GF-D8 (cell line): Measurements from ENCODE around the gene ZNF628.
"Not testable (repeated sequence)": the region's sequence is repeated elsewhere in the genome, so short reads cannot be mapped to it uniquely, and the experiment has no call there.

ENCODE experiments used
- DNase-seq: peaks from one replicate; lab custom pipeline; 2025; lab: John Stamatoyannopoulos, UW

ZNF628 gene

DNA sequence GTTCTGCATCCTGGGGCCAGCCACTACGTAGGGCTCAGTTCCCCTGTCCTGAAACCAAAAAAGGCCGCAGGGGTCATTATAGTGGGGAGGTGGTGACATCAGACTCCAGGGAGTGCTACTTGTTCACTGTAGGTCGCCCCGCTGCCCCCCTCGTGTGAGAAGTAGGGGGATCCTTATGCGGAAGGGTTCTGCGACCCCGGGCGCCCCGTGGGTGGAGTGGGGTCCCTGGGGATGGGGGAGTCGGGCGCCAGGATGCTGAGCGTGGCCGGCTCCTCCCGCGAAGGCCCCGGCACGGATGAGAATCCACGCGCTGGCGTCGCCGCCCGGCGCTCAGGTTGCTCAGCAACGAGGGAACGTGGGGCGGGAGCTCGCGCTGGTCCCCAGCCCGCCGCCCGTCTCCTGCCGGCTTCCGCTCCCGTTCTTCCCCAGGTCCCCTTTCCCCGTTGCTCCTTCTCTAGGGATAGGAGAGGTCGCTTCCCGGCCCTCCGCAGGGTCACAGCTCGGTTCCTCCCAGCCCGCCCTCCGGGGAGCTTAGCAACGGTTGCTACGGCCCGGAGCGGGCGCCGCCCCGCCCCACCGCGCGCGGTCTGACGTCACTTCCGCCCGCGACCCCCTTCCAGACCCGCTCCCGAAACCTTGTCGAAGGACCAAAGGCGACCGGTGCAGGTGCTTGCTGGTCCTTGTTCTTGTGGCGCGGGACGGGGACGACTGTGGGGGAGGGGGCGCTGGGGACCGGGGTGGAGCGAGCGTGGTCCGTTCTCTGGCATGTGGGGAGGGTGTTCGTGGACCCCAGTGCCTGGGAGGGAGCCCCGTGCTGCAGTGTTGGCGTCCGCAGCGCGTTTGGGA, 8.4 kb downstream of the ZNF628 start, which contains the start of gene NAT14:
Gene NAT14, plus strand, starts transcription at position 596 of the 846 bp plus-strand sequence. CDS start 521 bp downstream, outside the sequence.
- DNase-seq, result no peak

DNA sequence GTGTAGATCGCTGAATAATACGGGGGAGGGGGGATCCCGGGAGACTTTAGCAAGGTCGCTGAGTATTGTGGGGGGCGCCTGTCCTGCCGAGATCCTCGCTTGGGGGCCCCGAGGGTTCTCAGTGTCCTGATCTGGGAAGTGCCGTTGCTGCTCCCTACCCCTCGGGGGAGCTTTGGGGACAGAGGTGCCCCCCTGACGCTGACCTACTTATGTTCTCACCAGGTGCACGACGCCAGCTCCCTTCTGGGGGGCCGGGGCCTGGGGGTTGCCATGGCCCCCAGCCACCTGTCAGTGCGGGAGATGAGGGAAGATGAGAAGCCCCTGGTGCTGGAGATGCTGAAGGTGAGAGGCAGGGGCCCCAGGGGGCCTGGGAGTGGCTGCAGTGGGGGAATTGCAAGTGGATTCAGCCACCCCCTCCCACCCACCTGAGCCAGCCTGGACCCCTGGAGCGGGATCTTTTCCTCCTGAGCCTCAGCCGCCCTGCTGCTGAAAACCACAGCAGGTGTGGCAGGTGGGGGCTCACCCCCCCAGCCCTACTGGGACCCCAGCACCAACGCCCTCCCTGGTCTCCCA, 9.1 kb downstream of the ZNF628 start:
- no peak for DNase-seq

DNA sequence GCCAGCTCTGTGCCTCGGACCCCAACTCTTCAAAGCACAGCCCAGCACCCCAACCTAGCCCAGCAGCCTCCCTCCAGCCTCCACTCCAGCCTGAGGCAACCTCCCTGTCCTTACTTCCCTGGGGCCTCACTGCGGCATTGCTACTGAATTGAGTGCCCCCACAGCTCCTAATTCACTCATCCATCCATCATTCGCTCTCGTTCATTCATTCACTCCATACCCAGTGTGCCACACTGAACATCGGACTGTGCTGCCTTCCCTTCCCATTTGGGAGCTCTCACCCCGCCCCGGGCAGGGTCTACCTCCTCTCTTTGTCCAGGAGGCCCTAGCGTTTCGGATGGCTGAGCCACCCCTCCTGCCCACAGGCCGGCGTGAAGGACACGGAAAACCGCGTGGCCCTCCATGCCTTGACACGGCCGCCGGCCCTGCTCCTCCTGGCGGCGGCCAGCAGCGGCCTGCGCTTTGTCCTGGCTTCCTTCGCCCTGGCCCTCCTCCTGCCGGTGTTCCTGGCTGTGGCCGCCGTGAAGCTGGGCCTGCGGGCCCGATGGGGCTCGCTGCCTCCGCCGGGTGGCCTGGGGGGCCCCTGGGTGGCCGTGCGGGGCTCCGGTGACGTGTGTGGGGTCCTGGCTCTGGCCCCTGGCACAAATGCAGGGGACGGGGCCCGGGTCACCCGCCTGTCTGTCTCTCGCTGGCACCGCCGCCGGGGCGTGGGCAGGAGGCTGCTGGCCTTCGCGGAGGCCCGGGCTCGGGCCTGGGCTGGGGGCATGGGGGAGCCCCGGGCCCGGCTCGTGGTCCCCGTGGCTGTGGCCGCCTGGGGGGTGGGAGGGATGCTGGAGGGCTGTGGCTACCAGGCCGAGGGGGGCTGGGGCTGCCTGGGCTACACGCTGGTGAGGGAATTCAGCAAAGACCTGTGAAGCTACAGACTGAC, 9.9 kb downstream of the ZNF628 start:
- DNase-seq, result no peak

DNA sequence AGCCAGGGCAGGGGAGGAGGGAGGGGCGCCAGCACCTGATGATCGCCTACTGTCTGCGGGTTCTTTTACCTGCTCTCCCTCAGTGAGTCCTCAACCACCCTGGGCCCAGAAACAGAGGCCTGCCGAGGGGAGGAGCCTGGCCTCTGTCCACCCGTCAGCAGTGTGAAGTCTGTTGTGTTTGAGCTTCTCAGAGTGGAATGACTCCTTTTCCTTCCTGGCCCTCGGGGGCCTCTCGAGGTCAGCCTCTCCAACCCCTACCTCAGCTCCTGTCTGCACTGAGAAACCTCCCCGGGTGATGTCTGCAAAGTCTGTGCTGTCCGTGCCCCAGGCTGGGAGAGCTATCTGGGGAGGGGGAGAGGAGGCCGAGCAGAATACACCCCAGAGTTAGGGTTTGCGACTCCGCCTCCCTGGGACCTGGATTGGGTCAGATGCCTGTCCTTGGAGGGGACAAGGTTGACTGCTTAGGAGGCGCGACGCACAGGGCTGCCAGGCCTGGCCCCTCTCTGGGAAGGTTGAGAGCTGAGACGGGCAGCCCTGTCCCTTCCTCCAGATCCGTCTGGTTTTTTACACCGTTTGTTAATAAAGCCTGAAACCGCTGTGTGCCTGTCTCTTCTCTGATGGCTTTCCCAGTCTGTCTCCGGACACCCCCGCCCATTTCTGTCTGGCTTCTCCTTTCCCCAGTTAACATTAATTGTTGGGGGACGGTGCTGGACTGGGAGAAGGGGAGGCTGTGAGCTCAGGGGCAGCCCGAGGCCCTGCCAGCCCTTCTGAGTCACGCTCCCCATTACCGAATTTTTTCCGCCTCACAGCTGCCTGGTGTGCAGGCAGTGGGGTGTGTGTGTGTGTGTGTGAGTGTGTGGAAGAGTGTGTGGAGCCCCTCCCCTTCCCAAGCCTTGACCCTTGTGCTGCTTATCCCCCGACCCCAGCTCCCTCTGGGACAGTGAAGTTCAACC, 10.8 kb downstream of the ZNF628 start:
- DNase-seq, result no peak

DNA sequence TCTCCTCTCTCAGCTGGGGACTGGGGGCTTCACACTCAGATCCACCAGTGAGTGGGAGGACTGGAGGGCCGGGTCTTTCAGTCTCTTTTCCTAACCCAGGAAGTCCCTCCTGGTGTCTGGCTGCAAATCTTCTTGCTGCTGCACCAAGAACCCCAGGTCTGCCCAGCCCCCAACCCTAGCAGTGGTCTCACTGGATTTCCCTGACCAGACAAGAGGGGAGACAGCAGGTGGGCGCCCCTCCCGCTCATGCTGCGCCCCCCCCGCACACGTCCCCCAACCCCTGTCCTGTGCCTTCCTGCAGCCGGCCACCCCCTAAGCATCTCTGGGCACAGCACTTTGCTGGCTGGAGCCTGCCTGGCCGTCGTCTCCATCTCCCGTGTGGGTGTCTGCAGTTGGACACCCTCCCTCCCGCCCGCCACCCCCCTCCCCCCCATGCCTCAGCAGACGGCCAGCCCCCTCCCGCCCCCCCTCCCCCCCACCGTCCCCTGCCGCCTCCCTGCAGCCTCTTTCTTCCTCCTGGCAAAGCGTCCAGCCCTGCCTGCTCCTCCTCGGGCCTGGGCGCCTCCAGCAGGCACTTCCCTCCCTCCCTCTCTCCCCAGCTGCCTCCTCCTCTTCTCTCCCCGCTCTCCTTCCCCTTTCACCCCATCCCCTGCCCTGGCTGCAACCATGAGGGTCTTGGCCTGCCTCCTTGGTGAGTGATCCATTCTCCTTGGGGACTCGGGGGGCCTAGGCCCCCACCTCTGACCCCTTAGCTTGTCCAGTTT, 11.7 kb downstream of the ZNF628 start, which contains the start of gene SSC5D:
Gene SSC5D, plus strand, starts transcription at position 513 of the 764 bp plus-strand sequence. Its CDS starts 154 bp downstream, at position 667.
- DNase-seq, result no peak

DNA sequence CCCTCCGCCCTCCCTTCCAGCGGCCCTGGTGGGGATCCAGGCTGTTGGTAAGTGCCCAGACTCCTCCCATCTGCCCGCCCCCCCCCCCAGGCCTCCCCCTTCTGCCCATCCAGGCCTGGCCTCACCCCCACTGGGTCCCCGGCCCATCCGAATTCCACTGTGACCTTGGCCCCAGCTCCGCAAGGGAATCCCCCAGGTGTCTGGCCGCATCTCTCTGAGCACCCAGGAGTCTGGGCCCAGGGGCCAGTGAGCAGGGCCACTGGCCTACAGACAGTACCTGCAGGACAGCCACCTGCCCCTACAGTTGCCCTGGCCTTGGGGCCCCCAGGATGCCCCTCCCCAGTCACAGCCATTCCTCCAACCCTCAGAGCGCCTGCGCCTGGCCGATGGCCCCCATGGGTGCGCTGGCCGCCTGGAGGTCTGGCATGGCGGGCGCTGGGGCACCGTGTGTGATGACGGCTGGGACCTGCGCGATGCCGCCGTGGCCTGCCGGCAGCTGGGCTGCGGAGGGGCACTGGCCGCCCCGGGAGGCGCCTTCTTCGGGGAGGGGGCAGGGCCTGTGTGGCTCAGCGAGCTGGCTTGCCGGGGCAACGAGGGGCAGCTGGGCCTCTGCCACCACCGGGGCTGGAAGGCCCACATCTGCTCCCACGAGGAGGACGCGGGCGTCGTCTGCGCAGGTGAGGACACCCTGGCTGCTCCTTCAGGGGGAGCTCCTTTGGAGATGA, 12.7 kb downstream of the ZNF628 start:
- DNase-seq, result no peak

DNA sequence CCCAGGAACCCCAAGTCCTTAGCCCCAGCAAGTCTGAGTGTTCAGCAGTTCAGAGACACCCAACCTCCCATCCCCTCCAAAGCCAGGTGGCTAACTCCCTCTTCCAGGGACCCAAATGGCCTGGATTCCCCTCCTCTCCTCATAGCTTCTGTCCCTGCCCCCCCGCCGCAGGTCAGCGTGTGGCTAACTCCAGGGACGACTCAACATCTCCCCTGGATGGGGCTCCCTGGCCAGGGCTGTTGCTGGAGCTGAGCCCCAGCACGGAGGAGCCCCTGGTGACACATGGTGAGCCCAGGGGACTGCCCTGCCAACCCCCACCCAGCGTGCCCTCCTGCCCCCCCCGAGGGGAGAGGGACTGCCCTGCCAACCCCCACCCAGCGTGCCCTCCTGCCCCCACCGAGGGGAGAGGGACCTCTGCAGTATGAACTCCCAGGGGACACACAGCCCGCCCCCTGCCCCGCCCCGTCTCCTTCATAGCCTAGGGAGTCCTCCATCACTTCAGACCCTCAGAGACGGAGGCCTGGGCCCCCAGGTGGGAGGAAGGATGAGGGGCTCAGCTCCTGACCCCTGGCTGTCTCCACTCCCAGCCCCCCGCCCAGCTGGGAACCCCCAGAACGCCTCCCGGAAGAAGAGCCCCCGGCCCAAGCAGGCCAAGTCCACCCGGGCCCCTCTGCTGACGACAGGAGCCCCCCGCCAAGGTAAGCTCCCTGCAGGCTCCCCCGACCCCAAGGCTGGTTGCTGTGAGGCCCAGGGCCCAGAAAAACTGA, 13.5 kb downstream of the ZNF628 start:
- DNase-seq, result no peak

DNA sequence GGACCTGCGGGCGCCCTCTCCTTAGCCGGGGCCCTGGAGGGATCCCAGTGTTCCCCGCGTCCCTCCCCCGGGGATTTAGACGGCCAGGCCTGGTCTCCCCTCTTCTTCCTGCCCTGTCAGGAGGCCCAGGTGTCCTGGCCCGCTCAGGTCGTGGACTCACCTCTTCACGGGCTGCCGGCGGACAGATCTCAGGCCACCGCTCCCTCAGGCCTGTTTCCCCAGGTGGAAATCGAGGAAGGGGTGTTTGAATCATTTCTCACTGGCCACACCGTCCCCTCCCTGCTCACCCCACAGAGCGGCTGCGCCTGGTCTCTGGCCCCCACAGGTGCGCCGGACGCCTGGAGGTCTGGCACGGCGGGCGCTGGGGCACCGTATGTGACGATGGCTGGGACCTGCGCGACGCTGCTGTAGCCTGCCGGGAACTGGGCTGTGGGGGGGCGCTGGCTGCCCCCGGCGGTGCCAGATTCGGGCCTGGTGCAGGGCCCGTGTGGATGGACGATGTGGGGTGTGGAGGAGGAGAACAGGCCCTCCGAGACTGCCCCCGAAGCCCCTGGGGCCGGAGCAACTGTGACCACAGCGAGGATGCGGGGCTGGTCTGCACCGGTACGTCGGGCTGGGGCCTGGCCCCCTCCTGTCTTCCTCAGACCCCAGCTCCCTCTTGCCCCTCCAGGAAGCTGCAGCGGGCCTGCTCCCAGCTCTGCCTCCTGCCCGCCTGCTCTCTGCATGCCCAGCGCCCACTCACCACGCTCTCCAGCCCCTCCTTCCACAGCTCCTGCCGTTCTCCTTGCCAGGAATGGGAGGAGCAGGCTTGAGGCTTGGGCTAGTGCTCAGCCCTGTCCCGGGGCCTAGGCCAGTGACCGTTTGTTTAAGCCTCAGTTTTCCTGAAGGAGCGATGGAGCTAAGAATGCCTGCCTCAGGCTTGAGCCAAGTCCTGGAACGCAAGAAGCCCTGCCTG, 14.3 kb downstream of the ZNF628 start:
- no peak for DNase-seq

DNA sequence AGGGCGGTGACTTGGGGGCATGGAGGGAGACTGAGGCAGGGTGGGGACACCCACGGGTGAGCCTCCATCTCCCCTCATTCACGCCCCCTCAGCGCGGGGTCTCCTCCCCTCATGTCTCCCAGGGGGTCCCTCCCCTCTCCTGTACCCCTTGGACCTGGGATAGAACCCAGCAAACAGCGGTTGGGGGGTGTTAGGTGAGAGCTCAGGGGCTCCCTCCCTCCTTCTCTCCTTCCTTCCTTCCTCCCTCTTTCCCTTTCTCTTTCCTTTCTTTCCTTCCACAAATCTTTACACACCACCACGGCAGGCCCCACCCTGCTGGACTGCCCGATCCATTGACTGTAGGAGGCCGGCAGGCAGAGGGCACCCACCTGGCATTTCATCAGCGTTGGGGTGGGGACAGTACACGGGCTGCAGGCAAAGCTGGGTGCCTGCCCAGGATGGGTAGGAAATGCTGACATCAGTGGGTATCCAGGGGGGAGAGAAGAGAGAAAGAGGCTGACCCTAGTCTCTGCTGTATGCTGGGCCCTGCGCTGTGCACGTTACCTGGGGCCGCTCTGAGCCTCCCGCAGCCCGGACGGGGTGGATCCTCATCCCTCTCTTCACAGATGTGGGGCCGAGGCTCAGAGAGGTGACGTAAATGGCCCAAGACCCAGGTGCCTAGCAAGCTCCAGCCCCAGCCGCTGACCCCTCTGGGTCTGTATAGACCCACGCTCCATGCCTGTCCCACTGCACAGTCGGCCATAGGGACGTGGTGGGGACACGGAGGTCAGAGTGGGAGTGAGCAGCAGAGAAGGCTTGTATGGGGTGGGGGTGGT, 15.3 kb downstream of the ZNF628 start:
- no peak for DNase-seq

DNA sequence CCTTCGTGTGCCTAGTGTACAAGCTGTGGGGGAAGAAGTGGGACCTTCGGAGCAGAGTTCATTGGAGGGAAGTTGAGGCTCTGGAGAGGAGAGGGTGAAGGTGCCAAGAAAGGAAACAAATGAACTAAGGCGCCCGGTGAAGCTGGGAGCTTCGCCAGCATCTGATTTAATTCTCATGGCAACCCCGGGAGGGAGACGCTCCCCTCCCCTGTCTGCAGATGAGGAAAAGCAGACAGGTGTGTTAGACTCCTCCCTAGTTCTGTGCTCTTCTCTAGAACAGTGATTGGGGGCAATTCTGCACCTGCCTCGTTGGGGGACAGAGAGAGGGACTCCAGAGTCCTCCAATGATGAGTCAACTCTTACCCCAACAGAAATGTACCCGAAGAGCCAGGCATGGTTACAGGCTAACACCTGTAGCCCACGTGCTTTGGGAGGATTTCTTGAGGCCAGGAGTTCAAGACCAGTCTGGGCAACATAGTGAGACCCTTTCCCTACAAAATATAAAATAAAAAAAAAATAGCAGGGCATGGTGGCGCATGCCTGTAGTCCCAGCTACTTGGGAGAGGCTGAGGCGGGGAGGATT, 16.0 kb downstream of the ZNF628 start:
- DNase-seq, result no peak

DNA sequence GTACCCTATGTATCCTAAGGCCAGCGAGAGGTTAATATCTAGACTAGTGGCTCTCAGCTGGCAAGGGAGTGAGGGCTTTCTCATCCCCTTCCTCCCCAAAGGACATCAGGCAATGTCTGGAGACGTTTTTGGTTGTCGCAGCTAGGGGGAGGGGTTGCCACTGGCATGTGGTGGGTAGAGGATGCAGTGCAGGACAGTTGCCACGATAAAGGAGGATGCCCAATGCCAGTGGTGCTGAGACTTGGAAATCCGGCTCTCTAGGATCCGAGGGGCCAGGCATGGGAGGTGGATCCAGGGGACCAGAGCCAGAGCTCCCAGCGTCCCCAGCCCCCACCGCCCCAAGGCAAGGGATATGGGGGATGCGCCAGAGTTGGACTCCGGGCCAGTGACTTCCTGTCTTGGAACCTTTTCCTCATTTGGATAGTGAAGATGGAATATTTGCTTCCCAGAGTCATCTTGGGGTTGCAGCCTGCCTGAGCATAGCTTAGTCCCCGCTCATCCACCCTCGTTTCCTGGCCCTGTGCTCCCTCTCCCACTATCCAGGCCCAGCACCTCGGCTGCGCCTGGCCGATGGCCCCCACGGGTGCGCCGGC, 16.7 kb downstream of the ZNF628 start:
- DNase-seq, result no peak

DNA sequence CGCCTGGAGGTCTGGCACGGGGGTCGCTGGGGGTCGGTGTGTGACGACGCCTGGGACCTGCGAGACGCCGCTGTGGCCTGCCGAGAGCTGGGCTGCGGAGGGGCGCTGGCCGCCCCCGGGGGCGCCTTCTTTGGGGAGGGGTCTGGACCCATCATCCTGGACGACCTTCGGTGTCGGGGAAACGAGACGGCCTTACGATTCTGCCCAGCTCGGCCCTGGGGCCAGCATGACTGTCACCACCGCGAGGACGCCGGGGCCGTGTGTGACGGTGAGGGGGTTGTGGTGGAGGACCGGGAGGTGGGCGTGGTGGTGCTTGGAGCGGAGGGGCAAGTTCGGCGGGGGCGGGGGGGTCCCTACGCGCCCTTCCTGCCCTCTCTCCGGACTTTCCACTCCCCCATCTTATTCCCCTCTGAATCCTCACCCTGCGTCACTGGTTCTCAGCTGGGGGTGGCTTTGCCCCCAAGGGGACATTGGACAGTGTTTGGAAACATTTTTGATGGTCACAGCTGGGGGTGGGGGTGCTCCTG, 17.3 kb downstream of the ZNF628 start:
- no peak for DNase-seq

DNA sequence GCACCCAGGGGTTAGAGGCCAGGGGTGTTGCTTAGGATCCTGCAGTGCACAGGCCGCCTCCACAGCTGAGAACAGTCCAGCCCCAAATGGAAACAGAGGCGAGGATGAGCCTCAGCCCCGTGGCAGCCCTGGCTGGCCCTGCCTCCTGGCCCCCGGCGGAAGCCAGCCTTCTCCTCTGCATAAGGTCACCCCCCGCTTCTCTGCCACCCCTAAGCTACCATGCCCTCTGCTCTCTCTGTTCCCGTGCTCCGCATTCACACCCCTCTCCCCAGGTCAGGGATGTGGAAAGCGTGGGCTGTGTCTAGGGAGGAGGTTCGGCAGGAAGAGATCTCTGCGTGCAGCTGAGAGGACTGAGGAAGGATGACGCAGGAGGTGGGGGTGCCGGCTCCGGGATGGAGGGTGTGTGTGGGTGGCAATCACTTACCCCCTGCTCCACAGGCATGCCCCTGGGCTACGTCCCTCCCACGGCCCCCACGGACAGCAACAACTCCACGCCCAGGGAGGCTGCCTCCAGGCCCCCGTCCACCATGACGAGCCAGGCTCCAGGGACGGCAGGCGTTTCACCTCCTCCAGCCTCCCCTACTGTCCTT, 17.9 kb downstream of the ZNF628 start:
- no peak for DNase-seq

DNA sequence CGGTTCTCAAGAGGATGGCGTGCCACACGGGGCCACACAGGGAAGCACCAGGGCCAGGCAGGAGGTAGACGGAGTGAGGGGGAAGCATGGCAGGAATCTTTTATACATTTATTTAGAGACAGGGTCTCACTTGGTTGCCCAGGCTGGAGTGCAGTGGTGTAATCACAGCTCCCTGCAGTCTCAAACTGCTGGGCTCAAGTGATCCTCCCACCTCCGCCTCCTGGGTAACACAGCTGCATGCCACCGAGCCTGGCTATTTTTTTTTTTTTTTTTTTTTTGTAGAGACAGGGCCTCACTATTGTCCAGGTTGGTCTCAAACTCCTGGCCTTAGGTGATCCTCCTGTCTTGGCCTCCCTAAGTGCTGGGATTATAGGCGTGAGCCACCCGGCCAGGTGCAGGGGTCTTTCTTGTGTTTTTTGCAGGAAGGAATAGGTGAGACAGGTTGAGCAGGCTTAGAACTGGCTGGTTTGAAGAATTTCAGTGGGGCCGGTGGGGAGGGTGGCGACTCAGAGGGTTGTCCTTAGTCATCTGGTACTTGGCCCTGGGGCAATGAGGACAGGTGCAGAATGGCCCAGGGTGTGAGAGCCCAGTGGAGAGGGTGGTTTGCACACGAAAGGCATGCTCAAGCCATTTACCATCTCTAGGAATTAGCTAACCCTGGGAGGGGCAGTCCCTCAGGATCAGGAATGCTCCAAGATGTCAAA, 19.4 kb downstream of the ZNF628 start:
- DNase-seq, result no peak

DNA sequence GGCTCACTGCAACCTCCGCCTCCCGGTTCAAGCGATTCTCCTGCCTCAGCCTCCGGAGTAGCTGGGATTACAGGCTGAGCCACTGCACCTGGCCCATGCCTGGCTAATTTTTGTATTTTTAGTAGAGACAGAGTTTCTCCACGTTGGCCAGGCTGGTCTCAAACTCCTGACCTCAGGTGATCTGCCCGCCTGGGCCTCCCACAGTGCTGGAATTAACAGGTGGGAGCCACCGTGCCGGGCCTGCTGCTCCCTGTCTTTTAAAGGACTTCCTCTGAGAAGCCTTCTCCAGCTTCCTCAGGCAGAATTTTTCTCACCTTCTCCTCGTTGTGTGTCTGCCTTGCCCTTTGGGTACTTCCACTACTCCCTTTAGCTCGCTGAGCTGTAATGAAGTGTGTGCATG, 20.4 kb downstream of the ZNF628 start:
- DNase-seq, result not testable (repeated sequence)
